ENCODE measurements around the gene RHO.
"Not testable (repeated sequence)": the region's sequence is repeated elsewhere in the genome, so short reads cannot be mapped to it uniquely, and the experiment has no call there.

The RHO gene

GRCh38 chr3:129499604-129500333, 28.7 kb upstream of the RHO start:
- DNase-seq: not testable (repeated sequence)

GRCh38 chr3:129500334-129500658, 28.1 kb upstream of the RHO start:
- DNase-seq: no peak

- no peak for DNase-seq
These were observed 26.8 kb upstream of the RHO start for GRCh38 chr3:129501630-129502029.

- DNase-seq: no peak
These were observed 25.6 kb upstream of the RHO start for GRCh38 chr3:129502641-129503408.

GRCh38 chr3:129503471-129504291, 24.8 kb upstream of the RHO start:
- no peak for DNase-seq

- no peak for DNase-seq
These were observed 23.9 kb upstream of the RHO start for GRCh38 chr3:129504471-129505100.

GRCh38 chr3:129505341-129505740, 23.1 kb upstream of the RHO start:
- DNase-seq: no peak

GRCh38 chr3:129506231-129506742, 22.2 kb upstream of the RHO start:
- peak in 1 of 2 donors; percentile 33 for DNase-seq

GRCh38 chr3:129507181-129507831, 21.1 kb upstream of the RHO start:
- DNase-seq: peak; percentile 57 to 61

GRCh38 chr3:129512595-129512994, 15.8 kb upstream of the RHO start:
- no peak for DNase-seq

GRCh38 chr3:129513705-129514104, 14.7 kb upstream of the RHO start:
- DNase-seq: no peak

- no peak for DNase-seq
These were observed 14.3 kb upstream of the RHO start for GRCh38 chr3:129514110-129514509.

GRCh38 chr3:129514563-129514962, 13.9 kb upstream of the RHO start:
- no peak for DNase-seq

- DNase-seq: not testable (repeated sequence)
These were observed 13.2 kb upstream of the RHO start for GRCh38 chr3:129515108-129515820.

GRCh38 chr3:129515821-129516432, 12.5 kb upstream of the RHO start:
- DNase-seq: not testable (repeated sequence)

- DNase-seq: no peak
These were observed 10.9 kb upstream of the RHO start for GRCh38 chr3:129517516-129517915.

GRCh38 chr3:129518038-129518561, 10.3 kb upstream of the RHO start:
- no peak for DNase-seq

- no peak for DNase-seq
These were observed 9.9 kb upstream of the RHO start for GRCh38 chr3:129518581-129518980.

- DNase-seq: no peak
These were observed 9.0 kb upstream of the RHO start for GRCh38 chr3:129519449-129519848.

GRCh38 chr3:129519896-129520715, 8.3 kb upstream of the RHO start:
- DNase-seq: no peak

All from hippocampal formation (tissue), 2 donors.